Uterus (tissue), 4 donors: Measurements from ENCODE around the gene PCLAF. TPM values are rescaled to one million over a fixed set of nuclear protein-coding genes. Genes with fewer than 3 reads are reported as not detected.

Source experiments
- DNase-seq, 2 donors: peaks; one replicate each; pipeline ENCODE4 v3.0.0-alpha.2; 2019 to 2020
- H3K27ac ChIP-seq, 2 donors: fragments of 200-600 bp; sonication (generic); 1 replicate in 1 of 2; 2 replicates in 1 of 2; pipeline ENCODE4 v1.5.1; 2016 to 2018
- H3K27me3 ChIP-seq, 2 donors: fragments of 200-600 bp; sonication (generic); one replicate each; pipeline ENCODE4 v1.5.1; 2018 to 2019; ENCODE audit warnings: control low read depth in 1 of 2
- H3K36me3 ChIP-seq, 2 donors: fragments of 200-600 bp; sonication (generic); one replicate each; pipeline ENCODE4 v1.5.1; 2019; ENCODE audit warnings: control low read depth in 1 of 2
- H3K4me1 ChIP-seq, 2 donors: fragments of 200-600 bp; sonication (generic); one replicate each; pipeline ENCODE4 v1.5.1; 2018 to 2019; ENCODE audit warnings: control low read depth in 1 of 2
- H3K4me3 ChIP-seq, 2 donors: fragments of 200-600 bp; sonication (generic); 1 replicate in 1 of 2; 2 replicates in 1 of 2; pipeline ENCODE4 v1.5.1; 2018 to 2019; ENCODE audit warnings: mild to moderate bottlenecking in 1 of 2
- H3K9me3 ChIP-seq, 2 donors: fragments of 200-600 bp; sonication (generic); one replicate each; pipeline ENCODE4 v1.5.1; 2019; ENCODE audit warnings: control low read depth in 1 of 2
- POLR2A ChIP-seq, 2 donors: fragments of 450-650 bp; IDR thresholded peaks; one replicate each; pipeline ENCODE4 v1.6.1; 2016; ENCODE audit warnings: antibody characterized with exemption in 2 of 2, mild to moderate bottlenecking in 1 of 2, moderate library complexity in 1 of 2
- intact Hi-C: fragments of 100-400 bp; cut with DNase I; formaldehyde crosslinking; loops from one replicate; pipeline ENCODE4 v1.15.1; 2023; ENCODE audit warnings: low total_unique reads
- total RNA-seq, 4 donors: library from RNA; depleted of rRNA in 3 of 4; stranded (reverse); fragments of >200 nt in 3 of 4; gene quantifications; one replicate each; pipeline versions ENCODE4 v1.1.0 to v1.2.4, GENCODE V29; 2014 to 2023
- TF ChIP-seq, protein P1 (sequence below), 4 experiments: fragments of 200-600 bp in 2 of 4; fragments of 450-650 bp in 2 of 4; sonication (generic) in 2 of 4; IDR thresholded peaks; one replicate each; pipeline ENCODE4 v1.5.1; 2016 to 2019; ENCODE audit warnings: antibody characterized with exemption in 4 of 4, mild to moderate bottlenecking in 2 of 4, moderate library complexity in 1 of 4
- donor health status: DM: yes; HTN: yes; CAD: no.

The PCLAF gene
- total RNA-seq, 4 donors from 2014 or later: 22.7 TPM; not detected in 3

DNA sequence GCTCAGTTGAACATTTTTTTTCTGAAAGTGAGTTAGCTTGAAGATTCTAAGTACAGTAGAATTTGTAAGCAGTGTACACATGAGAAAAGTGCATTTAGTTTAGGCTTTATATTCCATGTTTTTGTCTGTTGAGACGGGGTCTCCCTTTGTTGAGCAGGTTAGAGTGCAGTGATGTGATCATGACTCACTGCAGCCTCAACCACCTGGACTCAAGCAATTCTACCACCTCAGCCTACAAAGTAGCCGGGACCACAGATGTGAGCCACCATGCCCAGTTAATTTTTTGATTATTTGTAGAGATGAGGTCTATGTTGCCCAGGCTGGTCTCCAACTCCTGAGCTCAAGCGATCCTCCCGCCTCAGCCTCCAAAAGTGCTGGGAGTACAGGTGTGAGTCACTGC is 20.0 kb downstream of the PCLAF start:
- H3K27me3 ChIP-seq: no peaks in the 10 kb centered on the region
- no peak for DNase-seq
- peaks cover 0 to 7% of the 10 kb centered on the region in 2 donors for H3K4me1 ChIP-seq
- no peaks in the 10 kb centered on the region for H3K36me3 ChIP-seq
- no peak overlapping the region for H3K27ac ChIP-seq
- intact Hi-C loops: no loop called here
- no peak overlapping the region for H3K4me3 ChIP-seq
- no peaks in the 10 kb centered on the region for H3K9me3 ChIP-seq
- TF ChIP-seq POLR2A (IDR thresholded peaks at IDR 0.05): no peak
- TF ChIP-seq, protein P1, sequence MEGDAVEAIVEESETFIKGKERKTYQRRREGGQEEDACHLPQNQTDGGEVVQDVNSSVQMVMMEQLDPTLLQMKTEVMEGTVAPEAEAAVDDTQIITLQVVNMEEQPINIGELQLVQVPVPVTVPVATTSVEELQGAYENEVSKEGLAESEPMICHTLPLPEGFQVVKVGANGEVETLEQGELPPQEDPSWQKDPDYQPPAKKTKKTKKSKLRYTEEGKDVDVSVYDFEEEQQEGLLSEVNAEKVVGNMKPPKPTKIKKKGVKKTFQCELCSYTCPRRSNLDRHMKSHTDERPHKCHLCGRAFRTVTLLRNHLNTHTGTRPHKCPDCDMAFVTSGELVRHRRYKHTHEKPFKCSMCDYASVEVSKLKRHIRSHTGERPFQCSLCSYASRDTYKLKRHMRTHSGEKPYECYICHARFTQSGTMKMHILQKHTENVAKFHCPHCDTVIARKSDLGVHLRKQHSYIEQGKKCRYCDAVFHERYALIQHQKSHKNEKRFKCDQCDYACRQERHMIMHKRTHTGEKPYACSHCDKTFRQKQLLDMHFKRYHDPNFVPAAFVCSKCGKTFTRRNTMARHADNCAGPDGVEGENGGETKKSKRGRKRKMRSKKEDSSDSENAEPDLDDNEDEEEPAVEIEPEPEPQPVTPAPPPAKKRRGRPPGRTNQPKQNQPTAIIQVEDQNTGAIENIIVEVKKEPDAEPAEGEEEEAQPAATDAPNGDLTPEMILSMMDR (IDR thresholded peaks at IDR 0.05): no peak

DNA sequence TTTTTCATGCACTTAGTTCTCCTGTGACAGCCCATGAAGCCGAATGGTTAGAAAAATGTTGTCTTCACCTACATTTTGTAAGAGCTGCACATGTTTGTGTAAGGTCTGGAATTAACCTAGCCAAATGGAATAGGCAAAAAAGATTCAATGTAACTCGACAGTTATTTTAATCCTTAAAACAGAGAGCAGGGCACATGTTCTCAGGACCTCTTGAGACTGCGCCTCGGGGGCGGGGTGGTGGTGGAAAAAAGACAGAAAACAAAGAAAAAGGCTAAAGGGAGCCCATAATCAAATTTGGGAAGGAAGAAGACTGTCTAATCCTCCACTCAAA is 24.6 kb downstream of the PCLAF start:
- no peak for DNase-seq
- TF ChIP-seq, protein P1 (IDR thresholded peaks at IDR 0.05): no peak
- no peak for TF ChIP-seq POLR2A (IDR thresholded peaks at IDR 0.05)
- Histone ChIP-seq H3K4me1 (peaks cover 4 to 7% of the 10 kb centered on the region in 2 donors), H3K36me3 (no peaks in the 10 kb centered on the region), H3K27ac (peak overlapping the region; percentile 59 to 82), H3K27me3 (no peaks in the 10 kb centered on the region), H3K4me3 (peak overlapping the region; percentile 74 to 98), H3K9me3 (no peaks in the 10 kb centered on the region)
- intact Hi-C loops: no loop called here

DNA sequence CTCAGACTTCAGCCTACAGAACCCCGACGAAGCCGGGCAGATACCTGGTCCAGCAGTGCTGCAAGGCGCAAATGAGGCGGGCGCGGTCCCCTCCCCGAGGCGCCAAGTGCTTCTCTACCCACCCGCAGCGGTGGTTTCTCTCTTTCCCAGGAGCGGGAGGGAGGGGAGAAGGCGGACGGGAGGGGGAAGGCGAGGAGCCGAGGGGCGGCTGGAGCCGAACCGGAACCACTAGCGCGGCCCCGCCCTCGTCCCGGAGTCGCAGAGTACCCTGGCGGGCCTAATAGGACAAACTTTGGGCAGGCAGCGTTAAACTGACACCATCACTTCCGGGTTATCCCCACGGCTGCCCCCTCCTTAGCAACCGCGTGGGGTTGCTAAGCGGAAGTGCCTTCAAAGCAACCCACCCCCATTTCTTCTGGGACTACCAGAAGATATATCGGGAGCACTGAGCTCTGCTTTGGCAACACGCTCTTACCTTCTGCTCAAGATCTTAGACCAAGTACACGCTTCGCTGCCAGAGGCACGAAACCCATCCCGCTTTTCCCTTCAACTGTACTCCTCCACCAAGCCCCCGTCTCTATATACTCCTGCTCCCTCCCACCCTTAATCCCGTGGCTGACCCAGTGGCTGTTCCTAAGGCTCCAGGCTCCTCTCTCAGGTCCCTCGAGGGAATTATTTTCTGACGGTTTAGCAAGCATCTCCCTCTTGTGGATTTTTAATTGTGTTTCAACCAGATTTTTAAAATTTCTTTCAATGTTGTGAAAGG is 25.1 kb downstream of the PCLAF start, which contains the start of gene CSNK1G1:
CSNK1G1 (minus strand) TSS at position 230 of the 766 bp plus-strand sequence. CDS start 55,674 bp downstream, outside the sequence.
- H3K9me3 ChIP-seq: no peaks in the 10 kb centered on the region
- DNase-seq: peak; percentile 95 to 96
- intact Hi-C loops: no loop called here
- peak within 1 kb of the TSS; percentile 74 to 98 for H3K4me3 ChIP-seq
- H3K27ac ChIP-seq: peak within 1 kb of the TSS; percentile 59 to 82
- TF ChIP-seq POLR2A (IDR thresholded peaks at IDR 0.05): peak in 1 of 2 donors; percentile 32
- TF ChIP-seq, protein P1 (IDR thresholded peaks at IDR 0.05): peak; percentile 37 to 48 (median 43)
- peaks cover 4 to 7% of the 10 kb centered on the region in 2 donors for H3K4me1 ChIP-seq
- no peaks in the 10 kb centered on the region for H3K36me3 ChIP-seq
- no peaks in the 10 kb centered on the region for H3K27me3 ChIP-seq

DNA sequence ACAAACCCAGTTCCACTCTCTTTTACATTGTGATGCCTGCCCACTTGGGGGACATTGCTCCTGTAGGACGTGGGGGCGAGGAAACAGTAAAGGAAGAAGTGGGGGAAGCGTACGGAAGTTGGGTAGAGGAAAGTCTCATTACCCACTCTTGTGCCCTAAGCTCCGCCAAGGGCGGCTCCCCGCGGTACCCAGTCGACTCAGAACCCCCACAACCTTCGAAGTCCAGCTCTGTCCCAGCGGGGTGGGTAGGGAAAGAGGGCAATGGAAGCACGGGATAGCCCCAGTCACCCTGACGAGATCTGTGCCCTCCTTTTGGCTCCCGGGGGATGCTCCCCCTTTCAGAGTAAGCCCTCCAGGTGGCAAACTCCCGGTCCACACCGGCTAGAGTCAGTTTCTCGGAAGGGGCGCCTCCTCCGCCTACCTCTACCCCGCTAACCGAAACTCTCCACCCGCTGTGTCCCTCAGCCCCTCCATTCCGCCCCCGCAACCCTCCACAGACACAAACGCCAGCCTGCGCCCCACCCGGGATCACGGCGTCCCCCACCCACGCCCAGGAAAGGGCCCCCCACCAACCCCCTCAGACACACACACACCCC is 25.8 kb downstream of the PCLAF start:
- Histone ChIP-seq H3K36me3 (no peaks in the 10 kb centered on the region), H3K9me3 (no peaks in the 10 kb centered on the region), H3K4me3 (peak overlapping the region; percentile 74 to 98), H3K4me1 (peaks cover 4 to 7% of the 10 kb centered on the region in 2 donors), H3K27me3 (no peaks in the 10 kb centered on the region), H3K27ac (peak overlapping the region; percentile 59 to 82)
- DNase-seq: no peak
- intact Hi-C loops: no loop called here
- no peak for TF ChIP-seq POLR2A (IDR thresholded peaks at IDR 0.05)
- TF ChIP-seq, protein P1 (IDR thresholded peaks at IDR 0.05): no peak
